IMR-90 (cell line): ENCODE data around the gene ADAM12. TPM values are rescaled to one million over a fixed set of nuclear protein-coding genes. Genes with fewer than 3 reads are reported as not detected.

Experiments used
- ATAC-seq: fragments of 200-7000 bp; cut with Tn5 transposase; 2 replicates; pipeline ENCODE4 v1.9.1; 2020; ENCODE audit warnings: low read depth, mild to moderate bottlenecking, moderate library complexity
- BruUV-seq: library from RNA; stranded (reverse); fragments of 400-500 nt; replicated peaks from 2 replicates; lab custom pipeline; 2021; lab: Mats Ljungman, UMichigan
- CTCF ChIA-PET: fragments of 300-600 bp; formaldehyde crosslinking; extraction: SDS; loops from one replicate; lab custom pipeline; 2021; ENCODE audit warnings: antibody characterized with exemption; lab: Yijun Ruan, JAX
- POLR2A ChIA-PET: fragments of 300-600 bp; sonication (Branson Sonifier 250); formaldehyde crosslinking; loops from one replicate; lab custom pipeline; 2022; ENCODE audit warnings: antibody characterized with exemption; ENCODE audit not compliant: unreplicated experiment; lab: Charles Lee
- DNase-seq: peaks from one replicate; pipeline ENCODE4 v3.0.0; 2013
- H2AFZ ChIP-seq: replicated peaks from 2 replicates; pipeline ENCODE3; 2013; ENCODE audit warnings: low read length, mild to moderate bottlenecking; ENCODE audit not compliant: poor library complexity
- H2AK5ac ChIP-seq: 2 replicates; pipeline ENCODE4 v1.6.1; 2013; ENCODE audit warnings: low read depth, low read length, inconsistent platforms
- H2AK9ac ChIP-seq: replicated peaks from 2 replicates; pipeline ENCODE3; 2013; ENCODE audit warnings: mild to moderate bottlenecking, low read depth, low read length, moderate library complexity; ENCODE audit not compliant: poor library complexity
- H2BK120ac ChIP-seq: 2 replicates; pipeline ENCODE4 v1.6.1; 2013; ENCODE audit warnings: low read depth, low read length, inconsistent platforms
- H2BK15ac ChIP-seq: 3 replicates; pipeline ENCODE4 v1.6.1; 2013; ENCODE audit warnings: low read depth, low read length, inconsistent platforms
- H2BK20ac ChIP-seq: 2 replicates; pipeline ENCODE4 v1.6.1; 2013; ENCODE audit warnings: low read depth, mild to moderate bottlenecking, inconsistent platforms, low read length, moderate library complexity
- H2BK5ac ChIP-seq: 2 replicates; pipeline ENCODE4 v1.6.1; 2013; ENCODE audit warnings: mild to moderate bottlenecking, low read depth, low read length, inconsistent platforms; ENCODE audit not compliant: poor library complexity, severe bottlenecking
- H3K14ac ChIP-seq: replicated peaks from 2 replicates; pipeline ENCODE4 v1.6.1; 2013; ENCODE audit warnings: low read depth, low read length, inconsistent platforms
- H3K18ac ChIP-seq: 2 replicates; pipeline ENCODE4 v1.6.1; 2013; ENCODE audit warnings: low read depth, low read length, control low read depth
- H3K23ac ChIP-seq: 2 replicates; pipeline ENCODE4 v1.6.1; 2013; ENCODE audit warnings: low read depth, low read length, inconsistent platforms
- H3K27ac ChIP-seq: 2 replicates; pipeline ENCODE4 v1.5.1; 2013; ENCODE audit warnings: mild to moderate bottlenecking, control low read depth, low read length; ENCODE audit not compliant: insufficient read depth
- H3K27me3 ChIP-seq: 2 replicates; pipeline ENCODE4 v1.6.1; 2013; ENCODE audit warnings: low read length; ENCODE audit not compliant: control insufficient read depth, insufficient read depth
- H3K36me3 ChIP-seq: 2 replicates; pipeline ENCODE4 v1.6.1; 2013; ENCODE audit warnings: low read length, mixed read lengths; ENCODE audit not compliant: control insufficient read depth, insufficient read depth
- H3K4ac ChIP-seq: 2 replicates; pipeline ENCODE4 v1.6.1; 2013; ENCODE audit warnings: low read depth, low read length, inconsistent platforms
- H3K4me1 ChIP-seq: 2 replicates; pipeline ENCODE4 v1.6.1; 2013; ENCODE audit warnings: low read length, mixed read lengths; ENCODE audit not compliant: control insufficient read depth, insufficient read depth
- H3K4me2 ChIP-seq: 2 replicates; pipeline ENCODE4 v1.6.1; 2013; ENCODE audit warnings: low read depth, mild to moderate bottlenecking, control low read depth, low read length, moderate library complexity
- H3K4me3 ChIP-seq: 2 replicates; pipeline ENCODE4 v1.5.1; 2013; ENCODE audit warnings: low read depth, mild to moderate bottlenecking, control low read depth, low read length, moderate library complexity; ENCODE audit not compliant: insufficient read depth
- H3K56ac ChIP-seq: 2 replicates; pipeline ENCODE4 v1.6.1; 2013; ENCODE audit warnings: low read length, inconsistent platforms; ENCODE audit not compliant: insufficient read depth; ENCODE audit errors: extremely low read depth
- H3K79me1 ChIP-seq, 2 experiments: 2 replicates each; pipeline ENCODE4 v1.6.1; 2013; ENCODE audit warnings: low read length in 2 of 2, inconsistent platforms in 1 of 2, low read depth in 1 of 2
- H3K9ac ChIP-seq: 2 replicates; pipeline ENCODE4 v1.6.1; 2013; ENCODE audit warnings: low read depth, low read length, control low read depth
- H3K9me1 ChIP-seq: 2 replicates; pipeline ENCODE4 v1.6.1; 2013; ENCODE audit warnings: low read length, inconsistent platforms; ENCODE audit not compliant: insufficient read depth
- H3K9me3 ChIP-seq: 2 replicates; pipeline ENCODE4 v1.6.1; 2013; ENCODE audit warnings: low read length; ENCODE audit not compliant: control insufficient read depth, insufficient read depth
- H4K20me1 ChIP-seq: 2 replicates; pipeline ENCODE4 v1.6.1; 2013; ENCODE audit warnings: low read length, inconsistent platforms; ENCODE audit not compliant: insufficient read depth
- H4K5ac ChIP-seq: 2 replicates; pipeline ENCODE4 v1.6.1; 2013; ENCODE audit warnings: mild to moderate bottlenecking, low read depth, low read length, control low read depth
- H4K8ac ChIP-seq, 2 experiments: 2 replicates each; pipeline ENCODE4 v1.6.1; 2013; ENCODE audit warnings: low read depth in 2 of 2, low read length in 2 of 2, control low read depth in 1 of 2, inconsistent platforms in 1 of 2
- H4K91ac ChIP-seq: 2 replicates; pipeline ENCODE4 v1.6.1; 2013; ENCODE audit warnings: low read depth, low read length, inconsistent platforms; ENCODE audit not compliant: insufficient read depth
- MAFK ChIP-seq: IDR thresholded peaks from 2 replicates; pipeline ENCODE4 v1.6.1; 2012; ENCODE audit warnings: low read depth, low read length, improper control_type of control experiment
- MAZ ChIP-seq: IDR thresholded peaks from 2 replicates; pipeline ENCODE4 v1.6.1; 2012; ENCODE audit warnings: low read depth, mild to moderate bottlenecking, low read length, improper control_type of control experiment, moderate library complexity, borderline replicate concordance
- NFE2L2 ChIP-seq: fragments of 150-350 bp; IDR thresholded peaks from 2 replicates; pipeline ENCODE4 v1.6.1; 2016; ENCODE audit warnings: low read depth, mild to moderate bottlenecking, low read length
- WGBS, 2 experiments: methylation state at CpG; one replicate each; pipeline versions ENCODE4 v1.1.5 to v1.1.7; 2013; ENCODE audit warnings: missing lambda C conversion rate in 2 of 2; ENCODE audit not compliant: insufficient read length in 1 of 2; ENCODE audit errors: extremely low coverage in 2 of 2; 5-methylcytosine and 5-hydroxymethylcytosine counted together
- dilution Hi-C: fragments of 300-500 bp; cut with HindIII; formaldehyde crosslinking; loops from one replicate; pipeline ENCODE4 v1.14.3; 2018; ENCODE audit warnings: low sequenced_read_pairs; ENCODE audit not compliant: unreplicated experiment
- in situ Hi-C: fragments of 300-500 bp; cut with MboI; formaldehyde crosslinking; loops from 3 replicates; pipeline ENCODE4 v1.14.3; 2019; ENCODE audit warnings: low sequenced_read_pairs, inconsistent platforms, mixed read lengths
- intact Hi-C: fragments of 100-400 bp; cut with micrococcal nuclease; formaldehyde crosslinking; loops from 2 replicates; pipeline ENCODE4 v1.10.0; 2022
- polyA plus RNA-seq, 3 experiments: library from polyadenylated mRNA; depleted of rRNA; stranded (reverse); fragments of >200 nt; gene quantifications; 2 replicates each; pipeline ENCODE4 v1.2.3, GENCODE V29; 2012; ENCODE audit warnings: low replicate concordance in 1 of 3
- total RNA-seq: library from RNA; depleted of rRNA; stranded (reverse); fragments of >200 nt; gene quantifications from 2 replicates; pipeline ENCODE4 v1.2.3, GENCODE V29; 2012

ADAM12 gene
- total and polyA plus RNA-seq, 2 of the 4 experiments (the other 2 are of a cell fraction): 9.6 to 10.2 TPM

- in situ Hi-C loops: no loop called here
- Histone ChIP-seq H3K4ac (peak overlapping the region; percentile 65), H3K36me3 (no peaks in the 10 kb centered on the region), H3K79me1 (no peaks in the 10 kb centered on the region; a peak in 1 of 4 replicates), H4K5ac (peak overlapping the region; percentile 38; the same call in 1 of the 2 replicates), H3K9ac (no peak overlapping the region; the same call in 1 of the 2 replicates), H3K14ac (peak overlapping the region; percentile 41; the same call in 1 of the 2 replicates), H3K27ac (peak overlapping the region; percentile 46; the same call in 1 of the 2 replicates), H2BK5ac (no peak overlapping the region), H2AK5ac (peak overlapping the region; percentile 50), H2BK15ac (peak overlapping the region; percentile 50; the same call in 1 of the 3 replicates), H2BK20ac (peak overlapping the region; percentile 66), H3K56ac (no peak overlapping the region), H3K27me3 (no peaks in the 10 kb centered on the region; the same call in 1 of the 2 replicates), H3K9me3 (peaks cover 2% of the 10 kb centered on the region; the same call in 1 of the 2 replicates), H3K9me1 (peaks cover 5% of the 10 kb centered on the region; the same call in 1 of the 2 replicates), H2AK9ac (no peak overlapping the region), H4K8ac (peak overlapping the region in 1 of 2 experiments; percentile 67; a peak in 1 of 4 replicates), H3K23ac (no peak overlapping the region), H2BK120ac (peak overlapping the region; percentile 77), H2AFZ (peak overlapping the region; percentile 71), H4K91ac (peak overlapping the region; percentile 64; the same call in 1 of the 2 replicates), H4K20me1 (no peaks in the 10 kb centered on the region), H3K4me1 (peaks cover 11% of the 10 kb centered on the region), H3K4me2 (peak overlapping the region; percentile 57), H3K4me3 (no peak overlapping the region), H3K18ac (peak overlapping the region; percentile 83)
- ChIA-PET POLR2A (no interaction called here), CTCF (interaction anchor here (0.6 to 1.0 kb wide), 2 partner anchors 50 to 105 kb away, joined by 3 read pairs; no protein-coding TSS in a partner anchor)
- intact Hi-C loops: loop anchor here (5.0 kb wide), 1 partner anchor 166 kb away; no protein-coding TSS in a partner anchor
- dilution Hi-C loops: no loop called here
- ATAC-seq (peak; percentile 84), DNase-seq (peak; percentile 51)
- TF ChIP-seq MAZ: no peak
- TF ChIP-seq MAFK: peak; percentile 99
- TF ChIP-seq NFE2L2: peak; percentile 95
- BruUV-seq: no TSS peak
- WGBS, 2 experiments: 80% methylated on average over 1 of the region's 7 CpGs; no CpG with 5 or more reads in 1 of the 2 experiments
Observed at GRCh38 chr10:126147866-126148587, 240.2 kb downstream of the ADAM12 start.
